ENCODE results near the gene LNPK.
"Not testable (repeated sequence)": the region's sequence is repeated elsewhere in the genome, so short reads cannot be mapped to it uniquely, and the experiment has no call there.

The LNPK gene

GRCh38 chr2:175973373-175973772 is 28.7 kb downstream of the LNPK start:
- DNase-seq (ENCODE audit: low read depth in 3 of 3, low spot score in 1 of 3) = no peak

- DNase-seq (ENCODE audit: low read depth in 3 of 3, low spot score in 1 of 3) = no peak
Measured at GRCh38 chr2:175966839-175967238, 35.2 kb downstream of the LNPK start.

GRCh38 chr2:175965773-175966172 is 36.3 kb downstream of the LNPK start:
- DNase-seq (ENCODE audit: low read depth in 3 of 3, low spot score in 1 of 3) = no peak

GRCh38 chr2:175964195-175964594 is 37.9 kb downstream of the LNPK start:
- DNase-seq (ENCODE audit: low read depth in 3 of 3, low spot score in 1 of 3) = no peak

GRCh38 chr2:175963171-175963570 is 38.9 kb downstream of the LNPK start:
- not testable (repeated sequence) for DNase-seq (ENCODE audit: low read depth in 3 of 3, low spot score in 1 of 3)

GRCh38 chr2:175957845-175958244 is 44.2 kb downstream of the LNPK start:
- DNase-seq (ENCODE audit: low read depth in 3 of 3, low spot score in 1 of 3) = no peak

GRCh38 chr2:175955136-175955535 is 46.9 kb downstream of the LNPK start:
- no peak for DNase-seq (ENCODE audit: low read depth in 3 of 3, low spot score in 1 of 3)

- DNase-seq (ENCODE audit: low read depth in 3 of 3, low spot score in 1 of 3) = no peak
Measured at GRCh38 chr2:175950512-175950911, 51.6 kb downstream of the LNPK start.

- no peak for DNase-seq (ENCODE audit: low read depth in 3 of 3, low spot score in 1 of 3)
Measured at GRCh38 chr2:175948191-175948590, 53.9 kb downstream of the LNPK start.

GRCh38 chr2:175947073-175947472 is 55.0 kb downstream of the LNPK start:
- no peak for DNase-seq (ENCODE audit: low read depth in 3 of 3, low spot score in 1 of 3)

- no peak for DNase-seq (ENCODE audit: low read depth in 3 of 3, low spot score in 1 of 3)
Measured at GRCh38 chr2:175941699-175942098, 60.4 kb downstream of the LNPK start.

- no peak for DNase-seq (ENCODE audit: low read depth in 3 of 3, low spot score in 1 of 3)
Measured at GRCh38 chr2:175937216-175937615, 64.9 kb downstream of the LNPK start.

- DNase-seq (ENCODE audit: low read depth in 3 of 3, low spot score in 1 of 3) = no peak
Measured at GRCh38 chr2:175935289-175936181, 66.5 kb downstream of the LNPK start.

GRCh38 chr2:175932675-175933074 is 69.4 kb downstream of the LNPK start:
- DNase-seq (ENCODE audit: low read depth in 3 of 3, low spot score in 1 of 3) = no peak

- no peak for DNase-seq (ENCODE audit: low read depth in 3 of 3, low spot score in 1 of 3)
Measured at GRCh38 chr2:175931805-175932204, 70.3 kb downstream of the LNPK start.

GRCh38 chr2:175930504-175930903 is 71.6 kb downstream of the LNPK start:
- no peak for DNase-seq (ENCODE audit: low read depth in 3 of 3, low spot score in 1 of 3)

GRCh38 chr2:175929850-175930249 is 72.2 kb downstream of the LNPK start:
- DNase-seq (ENCODE audit: low read depth in 3 of 3, low spot score in 1 of 3) = no peak

GRCh38 chr2:175926272-175926671 is 75.8 kb downstream of the LNPK start:
- no peak for DNase-seq (ENCODE audit: low read depth in 3 of 3, low spot score in 1 of 3)

GRCh38 chr2:175922160-175922559 is 79.9 kb downstream of the LNPK start:
- DNase-seq (ENCODE audit: low read depth in 3 of 3, low spot score in 1 of 3) = no peak

GRCh38 chr2:175918935-175919334 is 83.1 kb downstream of the LNPK start:
- DNase-seq (ENCODE audit: low read depth in 3 of 3, low spot score in 1 of 3) = no peak

- DNase-seq (ENCODE audit: low read depth in 3 of 3, low spot score in 1 of 3) = no peak
Measured at GRCh38 chr2:175914846-175915245, 87.2 kb downstream of the LNPK start.

GRCh38 chr2:175913849-175914743 is 88.0 kb downstream of the LNPK start:
- not testable (repeated sequence) for DNase-seq (ENCODE audit: low read depth in 3 of 3, low spot score in 1 of 3)

Measured in stimulated activated CD4-positive, alpha-beta T cell treated with anti-CD3 and anti-CD28 coated beads, TNF-alpha, amount 100 ng/mL, for 1 hour (primary cell).